Nephron (organoid): ENCODE data around the gene KCNQ1.

Source experiments
- H3K27ac Mint-ChIP-seq, 3 experiments: 2 replicates each; pipeline ENCODE4 v1.8.0; 2020; ENCODE audit warnings: mixed read lengths in 3 of 3, mild to moderate bottlenecking in 2 of 3, moderate library complexity in 1 of 3
- H3K27me3 Mint-ChIP-seq: 2 replicates; pipeline ENCODE4 v1.8.0; 2021; ENCODE audit warnings: low read depth, mild to moderate bottlenecking, moderate library complexity, mixed read lengths
- H3K36me3 Mint-ChIP-seq: 2 replicates; pipeline ENCODE4 v1.8.0; 2020; ENCODE audit warnings: low read depth, mixed read lengths
- H3K4me1 Mint-ChIP-seq: 2 replicates; pipeline ENCODE4 v1.8.0; 2020; ENCODE audit warnings: mixed read lengths
- H3K4me3 Mint-ChIP-seq, 3 experiments: 2 replicates each; pipeline ENCODE4 v1.8.0; 2020; ENCODE audit warnings: mild to moderate bottlenecking in 3 of 3, mixed read lengths in 3 of 3, moderate library complexity in 2 of 3
- H3K9me3 Mint-ChIP-seq: 2 replicates; pipeline ENCODE4 v1.8.0; 2020; ENCODE audit warnings: mixed read lengths
- CTCF ChIP-seq, 3 experiments: fragments of 200-600 bp; sonication (generic); IDR thresholded peaks; one replicate each; pipeline ENCODE4 v1.5.0; 2021; ENCODE audit warnings: antibody characterized with exemption in 3 of 3; ENCODE audit not compliant: unreplicated experiment in 3 of 3

Gene KCNQ1

GRCh38 chr11:2577031-2577990 lies 132.5 kb downstream of the KCNQ1 start:
- Mint-ChIP-seq H3K27me3 (no peaks in the 10 kb centered on the region), H3K9me3 (no peaks in the 10 kb centered on the region), H3K27ac (peak overlapping the region in 2 of 3 experiments; percentile 74 to 81), H3K36me3 (no peaks in the 10 kb centered on the region), H3K4me1 (peaks cover 8% of the 10 kb centered on the region), H3K4me3 (no peak overlapping the region)
- TF ChIP-seq CTCF (IDR thresholded peaks at IDR 0.05; ENCODE audit: unreplicated experiment in 3 of 3), result no peak

GRCh38 chr11:2577991-2578928 lies 133.5 kb downstream of the KCNQ1 start:
- Mint-ChIP-seq H3K36me3 (no peaks in the 10 kb centered on the region), H3K27ac (peak overlapping the region in 2 of 3 experiments; percentile 74 to 81), H3K4me3 (no peak overlapping the region), H3K4me1 (peaks cover 8% of the 10 kb centered on the region), H3K27me3 (no peaks in the 10 kb centered on the region), H3K9me3 (no peaks in the 10 kb centered on the region)
- no peak for TF ChIP-seq CTCF (IDR thresholded peaks at IDR 0.05; ENCODE audit: unreplicated experiment in 3 of 3)

GRCh38 chr11:2578929-2579270 lies 134.1 kb downstream of the KCNQ1 start:
- Mint-ChIP-seq H3K27ac (peak overlapping the region in 2 of 3 experiments; percentile 64 to 72), H3K9me3 (no peaks in the 10 kb centered on the region), H3K4me3 (no peak overlapping the region), H3K36me3 (no peaks in the 10 kb centered on the region), H3K4me1 (peaks cover 8% of the 10 kb centered on the region), H3K27me3 (no peaks in the 10 kb centered on the region)
- no peak for TF ChIP-seq CTCF (IDR thresholded peaks at IDR 0.05; ENCODE audit: unreplicated experiment in 3 of 3)

- Mint-ChIP-seq H3K36me3 (no peaks in the 10 kb centered on the region), H3K9me3 (no peaks in the 10 kb centered on the region), H3K27ac (peak overlapping the region in 2 of 3 experiments; percentile 64 to 72), H3K4me1 (peaks cover 8% of the 10 kb centered on the region), H3K27me3 (no peaks in the 10 kb centered on the region), H3K4me3 (no peak overlapping the region)
- no peak for TF ChIP-seq CTCF (IDR thresholded peaks at IDR 0.05; ENCODE audit: unreplicated experiment in 3 of 3)
These were observed 134.7 kb downstream of the KCNQ1 start for GRCh38 chr11:2579315-2580060.

DNA sequence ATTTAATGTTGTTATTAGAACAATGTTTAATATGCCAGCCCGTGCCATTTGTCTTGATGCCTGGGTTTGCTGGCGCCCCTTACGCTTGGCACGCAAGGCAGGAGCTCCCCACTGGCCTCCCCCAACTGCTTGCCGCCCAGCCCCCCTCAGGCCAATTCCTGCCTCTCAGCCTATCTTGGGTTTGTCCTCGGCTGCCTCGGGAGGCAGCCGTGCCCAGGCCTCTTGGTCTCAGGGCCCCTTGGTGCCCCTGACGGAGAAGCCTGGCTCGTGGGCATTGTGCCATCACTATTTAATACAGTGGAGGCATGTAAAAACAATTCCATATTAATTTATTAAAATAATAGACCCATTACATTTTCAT lies 135.2 kb downstream of the KCNQ1 start:
- H3K27me3 Mint-ChIP-seq, result no peaks in the 10 kb centered on the region
- no peaks in the 10 kb centered on the region for H3K36me3 Mint-ChIP-seq
- H3K4me3 Mint-ChIP-seq, result no peak overlapping the region
- TF ChIP-seq CTCF (IDR thresholded peaks at IDR 0.05; ENCODE audit: unreplicated experiment in 3 of 3), result no peak
- no peaks in the 10 kb centered on the region for H3K9me3 Mint-ChIP-seq
- no peak overlapping the region for H3K27ac Mint-ChIP-seq
- H3K4me1 Mint-ChIP-seq, result peaks cover 8% of the 10 kb centered on the region
